Cardiac fibroblast (primary cell): Measurements from ENCODE around the gene SPAG16.
"Not testable (repeated sequence)": the region's sequence is repeated elsewhere in the genome, so short reads cannot be mapped to it uniquely, and the experiment has no call there.

Source experiments
- DNase-seq, 2 donors: peaks; one replicate each; pipeline versions ENCODE4 v3.0.0 to v3.0.0-alpha.2; 2010; ENCODE audit warnings: low read depth in 2 of 2
- H3K4me3 ChIP-seq, 2 donors: replicated peaks in 1 of 2; 1 replicate in 1 of 2; 2 replicates in 1 of 2; pipeline ENCODE4 v1.5.1; 2011; ENCODE audit warnings: low read depth in 2 of 2, low read length in 2 of 2, mild to moderate bottlenecking in 2 of 2, moderate library complexity in 1 of 2
- TF ChIP-seq, protein P1 (sequence below): IDR thresholded peaks from one replicate; pipeline ENCODE4 v1.5.1; 2011; ENCODE audit warnings: low read depth, mild to moderate bottlenecking, low read length, inconsistent platforms

The SPAG16 gene

GRCh38 chr2:213353419-213353818, 69.2 kb downstream of the SPAG16 start:
- H3K4me3 ChIP-seq = no peak overlapping the region
- DNase-seq = no peak
- TF ChIP-seq, protein P1, sequence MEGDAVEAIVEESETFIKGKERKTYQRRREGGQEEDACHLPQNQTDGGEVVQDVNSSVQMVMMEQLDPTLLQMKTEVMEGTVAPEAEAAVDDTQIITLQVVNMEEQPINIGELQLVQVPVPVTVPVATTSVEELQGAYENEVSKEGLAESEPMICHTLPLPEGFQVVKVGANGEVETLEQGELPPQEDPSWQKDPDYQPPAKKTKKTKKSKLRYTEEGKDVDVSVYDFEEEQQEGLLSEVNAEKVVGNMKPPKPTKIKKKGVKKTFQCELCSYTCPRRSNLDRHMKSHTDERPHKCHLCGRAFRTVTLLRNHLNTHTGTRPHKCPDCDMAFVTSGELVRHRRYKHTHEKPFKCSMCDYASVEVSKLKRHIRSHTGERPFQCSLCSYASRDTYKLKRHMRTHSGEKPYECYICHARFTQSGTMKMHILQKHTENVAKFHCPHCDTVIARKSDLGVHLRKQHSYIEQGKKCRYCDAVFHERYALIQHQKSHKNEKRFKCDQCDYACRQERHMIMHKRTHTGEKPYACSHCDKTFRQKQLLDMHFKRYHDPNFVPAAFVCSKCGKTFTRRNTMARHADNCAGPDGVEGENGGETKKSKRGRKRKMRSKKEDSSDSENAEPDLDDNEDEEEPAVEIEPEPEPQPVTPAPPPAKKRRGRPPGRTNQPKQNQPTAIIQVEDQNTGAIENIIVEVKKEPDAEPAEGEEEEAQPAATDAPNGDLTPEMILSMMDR = no peak

GRCh38 chr2:213376644-213377043, 92.4 kb downstream of the SPAG16 start:
- TF ChIP-seq, protein P1 = no peak
- no peak overlapping the region for H3K4me3 ChIP-seq
- DNase-seq = no peak

GRCh38 chr2:213407027-213407426, 122.8 kb downstream of the SPAG16 start:
- not testable (repeated sequence) for DNase-seq, H3K4me3 ChIP-seq

GRCh38 chr2:213408426-213409070, 124.3 kb downstream of the SPAG16 start:
- H3K4me3 ChIP-seq = not testable (repeated sequence)

DNA sequence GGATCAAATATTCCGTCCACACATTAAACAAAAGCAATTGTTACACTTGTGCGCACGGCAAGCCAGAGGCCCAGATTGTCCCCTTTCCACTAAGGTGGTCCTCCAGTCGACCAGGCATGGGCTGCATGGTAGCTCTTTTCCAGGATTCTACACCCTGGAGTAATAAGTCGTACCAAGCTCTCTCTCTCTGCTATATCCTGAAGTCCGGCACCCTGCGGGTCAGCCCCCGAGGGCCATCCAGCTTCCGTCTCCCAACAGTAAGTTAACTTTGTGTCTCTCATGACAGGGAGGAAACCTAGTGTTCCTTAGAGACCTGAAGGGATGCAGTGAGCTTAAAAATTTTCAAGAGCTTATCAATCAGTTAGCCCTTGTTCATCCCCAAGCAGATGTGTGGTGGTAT, 126.4 kb downstream of the SPAG16 start:
- not testable (repeated sequence) for DNase-seq

More at GRCh38 chr2:213408426-213409070, 124.3 kb downstream of the SPAG16 start:
- not testable (repeated sequence) for DNase-seq

DNA sequence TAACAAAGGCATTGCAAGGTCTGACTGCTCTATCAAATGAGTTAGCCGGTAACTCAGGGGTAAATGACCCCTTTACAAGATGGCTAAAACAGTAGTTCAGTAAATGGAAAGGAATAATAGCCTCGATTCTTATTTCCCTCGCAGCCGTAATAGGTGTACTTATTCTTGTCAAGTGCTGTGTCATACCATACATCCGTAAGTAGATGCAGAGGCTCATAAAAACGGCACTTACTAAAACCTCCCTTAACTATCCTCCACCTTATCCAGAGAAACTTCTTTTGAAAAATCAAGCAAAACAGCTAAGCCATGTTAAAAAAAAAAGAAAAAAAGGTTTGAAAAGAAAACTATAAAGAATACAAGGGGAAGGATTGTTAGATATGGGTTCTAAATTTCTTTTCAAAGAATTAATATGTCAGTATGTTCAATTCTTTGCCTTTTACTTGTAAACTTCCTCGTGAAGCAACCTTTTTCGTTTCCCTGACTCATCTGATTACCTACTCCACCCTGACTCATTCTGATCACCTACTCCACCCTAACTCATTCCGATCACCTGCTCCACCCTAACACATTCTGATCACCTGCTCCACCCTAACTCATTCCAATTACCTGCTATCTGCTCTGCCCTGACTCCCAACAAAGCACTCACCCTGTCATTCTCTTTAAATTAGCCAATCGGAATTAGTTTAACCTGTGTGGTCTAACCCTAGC, 127.5 kb downstream of the SPAG16 start:
- H3K4me3 ChIP-seq = no peak overlapping the region
- TF ChIP-seq, protein P1 = no peak
- DNase-seq = no peak

More for the DNA sequence above, 126.4 kb downstream of the SPAG16 start:
- H3K4me3 ChIP-seq = not testable (repeated sequence)

GRCh38 chr2:213415093-213415492, 130.8 kb downstream of the SPAG16 start:
- no peak overlapping the region for H3K4me3 ChIP-seq
- TF ChIP-seq, protein P1 = no peak
- DNase-seq = no peak

DNA sequence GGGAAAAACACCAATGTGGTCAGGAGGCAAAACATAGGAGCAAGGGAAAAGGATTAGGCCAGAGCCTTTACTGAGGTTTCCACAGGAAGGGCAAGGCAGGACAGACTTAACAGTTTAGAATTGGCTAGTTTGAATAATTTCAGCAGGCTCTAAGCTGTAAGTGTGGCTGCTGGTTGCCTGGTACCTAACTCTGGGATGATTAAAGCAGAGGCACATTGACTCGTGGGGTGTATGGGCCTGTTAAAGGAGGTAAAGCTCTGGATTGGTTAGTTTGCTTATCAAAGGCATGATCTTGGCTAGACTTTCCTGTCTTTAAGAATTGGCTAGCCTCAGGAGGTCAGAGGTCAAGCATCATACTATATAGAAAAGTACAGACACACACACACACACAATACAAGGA, 132.6 kb downstream of the SPAG16 start:
- no peak for DNase-seq
- H3K4me3 ChIP-seq = no peak overlapping the region
- TF ChIP-seq, protein P1 = no peak
